Heart left ventricle (tissue), 16 donors: ENCODE results near the gene HIP1. TPM values are rescaled to one million over a fixed set of nuclear protein-coding genes. Genes with fewer than 3 reads are reported as not detected.
"Not testable (repeated sequence)": the region's sequence is repeated elsewhere in the genome, so short reads cannot be mapped to it uniquely, and the experiment has no call there.

ENCODE experiments used
- ATAC-seq, 4 donors: fragments of 200-7000 bp; cut with Tn5 transposase; one replicate each; pipeline ENCODE4 v1.9.1; 2020 to 2022; ENCODE audit warnings: moderate library complexity in 4 of 4, mild to moderate bottlenecking in 3 of 4, moderate number of reproducible peaks in 1 of 4
- DNase-seq, 5 donors: peaks; one replicate each; pipeline ENCODE4 v3.0.0-alpha.2; 2020
- H3K27ac ChIP-seq, 12 donors: fragments of 200-600 bp; sonication (generic) in 4 of 12; one replicate each; pipeline versions ENCODE4 v1.5.0 to v1.8.0; 2016 to 2022; ENCODE audit warnings: mild to moderate bottlenecking in 2 of 12
- H3K27me3 ChIP-seq, 9 donors: fragments of 200-600 bp; sonication (generic) in 2 of 9; one replicate each; pipeline versions ENCODE4 v1.5.1 to v1.8.0; 2016 to 2022; ENCODE audit warnings: mild to moderate bottlenecking in 3 of 9
- H3K36me3 ChIP-seq, 9 donors: fragments of 200-600 bp; sonication (generic) in 2 of 9; one replicate each; pipeline versions ENCODE4 v1.5.0 to v1.8.0; 2018 to 2022; ENCODE audit warnings: mild to moderate bottlenecking in 2 of 9
- H3K4me1 ChIP-seq, 12 donors: fragments of 200-600 bp; sonication (generic) in 4 of 12; one replicate each; pipeline versions ENCODE4 v1.5.0 to v1.8.0; 2016 to 2022; ENCODE audit warnings: mild to moderate bottlenecking in 3 of 12
- H3K4me3 ChIP-seq, 12 donors: fragments of 200-600 bp; sonication (generic) in 4 of 12; one replicate each; pipeline versions ENCODE4 v1.5.0 to v1.8.0; 2017 to 2022; ENCODE audit warnings: mild to moderate bottlenecking in 9 of 12, moderate library complexity in 4 of 12
- H3K9me3 ChIP-seq, 12 donors: fragments of 200-600 bp; sonication (generic) in 4 of 12; one replicate each; pipeline versions ENCODE4 v1.5.0 to v1.8.0; 2016 to 2022; ENCODE audit warnings: mild to moderate bottlenecking in 1 of 12
- CTCF ChIP-seq, 12 donors: fragments of 200-600 bp; sonication (generic) in 4 of 12; IDR thresholded peaks; one replicate each; pipeline versions ENCODE4 v1.5.0 to v1.8.0; 2018 to 2022; ENCODE audit warnings: antibody characterized with exemption in 12 of 12, mild to moderate bottlenecking in 5 of 12
- POLR2A ChIP-seq, 2 donors: fragments of 450-650 bp; IDR thresholded peaks; one replicate each; pipeline ENCODE4 v1.6.1; 2017; ENCODE audit warnings: antibody characterized with exemption in 2 of 2, mild to moderate bottlenecking in 2 of 2, moderate library complexity in 2 of 2
- WGBS, 4 donors: extraction: QIAGEN DNeasy Blood & Tissue Kit in 2 of 4; methylation state at CpG; one replicate each; pipeline versions ENCODE4 v1.1.5 to v1.1.7; 2013 to 2018; 5-methylcytosine and 5-hydroxymethylcytosine counted together
- intact Hi-C, 10 donors: fragments of 100-400 bp; cut with DNase I; formaldehyde crosslinking; loops; one replicate each; pipeline versions ENCODE4 v1.11.1 to v1.14.2; 2022
- polyA plus RNA-seq, 2 donors: library from polyadenylated mRNA; stranded (reverse); fragments of 200-250 nt; gene quantifications; one replicate each; pipeline ENCODE4 v1.2.3, GENCODE V29; 2013
- total RNA-seq, 9 donors: library from RNA; depleted of rRNA in 2 of 9; stranded (reverse); fragments of >200 nt in 2 of 9; fragmentation: NEBNext Ultra II Directional in 3 of 9; extraction: Animal tissue kit (Norgen Biotek cat#: 25700) in 3 of 9; gene quantifications; one replicate each; pipeline versions ENCODE4 v1.1.0 to v1.2.4, GENCODE V29; 2016 to 2023
- donor health status: ischemic (EF 13 %, LVEDD 7.1; RV severe dilation, severe dysfunction).
- donor health status: healthy with polysubstance abuse.
- donor health status: DM: no; HTN: yes; CAD: no.
- donor health status: DM: no; HTN: no; CAD: no.
- donor health status: ischemic (EF 25% LVEDD 6.9; RV normal size, moderate dysfunction).
- donor health status: ischemic (EF 25% LVEDD 5.7; RV mildly dilated, moderate dysfunction).
- donor health status: healthy.
- donor health status: DM: yes; HTN: yes; CAD: no.
- donor health status: ischemic (EF 35%, LVEDD 5.7; RV mildly dilated, moderate dysfunction).
- donor health status: nonischemic (EF 11% LVEDD 7.7; RV severe dilation, severe dysfunction).
- donor health status: DM: yes; HTN: yes; CAD: no.
- donor health status: PGD.
- donor health status: ischemic (EF 29% LVEDD 5.4; RV normal size, mild dysfunction).
- donor health status: nonischemic (EF 23%, LVEDD 6.1; RV moderate dilation, normal function).

The HIP1 gene
- total and polyA plus RNA-seq, 11 donors, result 5.9 to 36.4 (median 21.8) TPM

DNA sequence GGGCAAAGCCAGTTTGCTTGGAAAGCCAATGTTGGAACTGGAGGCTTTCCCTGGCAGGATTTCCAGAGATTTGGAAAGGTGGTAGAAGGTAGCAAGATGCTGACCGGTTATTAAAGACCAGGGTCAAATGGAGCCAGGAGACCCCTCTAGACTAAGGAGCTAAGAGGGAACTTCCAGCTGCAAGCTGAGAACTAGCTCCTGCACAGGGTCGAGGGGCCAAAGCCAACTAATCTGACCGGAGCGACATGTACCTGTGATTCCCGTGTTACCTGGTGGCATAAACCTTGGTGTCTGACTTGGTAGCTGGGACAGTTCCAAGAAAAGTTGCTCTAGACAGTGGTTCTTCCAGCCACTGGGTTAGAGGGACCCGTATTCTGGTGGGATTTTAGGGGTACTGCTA lies 204.8 kb downstream of the HIP1 start:
- WGBS, 4 donors, result 91 to 96% (median 94%) methylated on average over 6 of the region's 6 CpGs
- no peak for ATAC-seq
- intact Hi-C loops, result loop anchor here in 4 of 10 donors (5.0 to 10.0 kb wide), 3 partner anchors 71 to 231 kb away; no protein-coding TSS in a partner anchor
- peaks cover 0 to 37% (median 30%) of the 10 kb centered on the region in 9 donors for H3K36me3 ChIP-seq
- TF ChIP-seq CTCF (IDR thresholded peaks at IDR 0.05) (no peak), POLR2A (IDR thresholded peaks at IDR 0.05) (no peak)
- H3K9me3 ChIP-seq, result no peaks in the 10 kb centered on the region
- H3K27me3 ChIP-seq, result no peaks in the 10 kb centered on the region
- no peak overlapping the region for H3K4me3 ChIP-seq
- DNase-seq, result no peak
- peaks cover 0 to 8% (median 0%) of the 10 kb centered on the region in 12 donors for H3K4me1 ChIP-seq
- no peak overlapping the region for H3K27ac ChIP-seq

- Histone ChIP-seq H3K36me3 (peaks cover 0 to 26% (median 19%) of the 10 kb centered on the region in 9 donors), H3K9me3 (no peaks in the 10 kb centered on the region), H3K4me3 (no peak overlapping the region), H3K27me3 (no peaks in the 10 kb centered on the region), H3K27ac (no peak overlapping the region), H3K4me1 (peaks cover 0 to 14% (median 0%) of the 10 kb centered on the region in 12 donors)
- no peak for DNase-seq
- no peak for TF ChIP-seq POLR2A (IDR thresholded peaks at IDR 0.05)
- TF ChIP-seq CTCF (IDR thresholded peaks at IDR 0.05), result no peak
- ATAC-seq, result no peak
- 93 to 98% (median 98%) methylated on average over 4 of the region's 4 CpGs for WGBS, 4 donors
- intact Hi-C loops, result loop anchor here in 4 of 10 donors (5.0 to 10.0 kb wide), 3 partner anchors 72 to 232 kb away; no protein-coding TSS in a partner anchor
Measured at GRCh38 chr7:75532639-75533038, 206.1 kb downstream of the HIP1 start.

DNA sequence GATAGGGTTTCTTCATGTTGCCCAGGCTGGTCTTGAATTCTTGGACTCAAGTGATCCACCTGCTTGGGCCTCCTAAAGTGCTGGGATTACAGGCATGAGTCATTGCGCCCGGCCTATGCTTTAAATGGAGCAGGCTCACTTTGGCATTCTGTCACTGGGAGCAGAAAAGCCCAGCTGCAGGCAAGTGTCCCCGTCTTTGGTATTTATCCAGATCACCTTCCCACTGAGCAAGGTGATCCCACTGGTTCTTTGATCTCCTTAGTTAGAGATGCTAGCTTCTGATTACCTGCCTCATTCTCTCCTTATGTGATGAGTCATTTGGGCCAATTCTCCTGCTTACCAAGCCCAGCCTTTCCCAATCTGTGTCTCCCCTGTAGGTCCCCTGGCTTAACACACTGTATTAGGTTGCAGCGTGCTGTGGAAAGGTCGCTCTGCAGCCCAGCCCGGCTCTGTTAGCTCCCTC lies 207.4 kb downstream of the HIP1 start:
- Histone ChIP-seq H3K9me3 (no peaks in the 10 kb centered on the region), H3K4me1 (peaks cover 0 to 21% (median 7%) of the 10 kb centered on the region in 12 donors), H3K36me3 (peaks cover 0 to 14% (median 7%) of the 10 kb centered on the region in 9 donors), H3K4me3 (no peak overlapping the region), H3K27ac (no peak overlapping the region), H3K27me3 (no peaks in the 10 kb centered on the region)
- WGBS, 4 donors, result 49 to 66% (median 61%) methylated on average over 5 to 6 of the region's 6 CpGs
- TF ChIP-seq POLR2A (IDR thresholded peaks at IDR 0.05) (no peak), CTCF (IDR thresholded peaks at IDR 0.05) (no peak)
- ATAC-seq, result no peak
- DNase-seq, result no peak
- intact Hi-C loops, result loop anchor here in 4 of 10 donors (5.0 to 10.0 kb wide), 3 partner anchors 73 to 233 kb away; no protein-coding TSS in a partner anchor

DNA sequence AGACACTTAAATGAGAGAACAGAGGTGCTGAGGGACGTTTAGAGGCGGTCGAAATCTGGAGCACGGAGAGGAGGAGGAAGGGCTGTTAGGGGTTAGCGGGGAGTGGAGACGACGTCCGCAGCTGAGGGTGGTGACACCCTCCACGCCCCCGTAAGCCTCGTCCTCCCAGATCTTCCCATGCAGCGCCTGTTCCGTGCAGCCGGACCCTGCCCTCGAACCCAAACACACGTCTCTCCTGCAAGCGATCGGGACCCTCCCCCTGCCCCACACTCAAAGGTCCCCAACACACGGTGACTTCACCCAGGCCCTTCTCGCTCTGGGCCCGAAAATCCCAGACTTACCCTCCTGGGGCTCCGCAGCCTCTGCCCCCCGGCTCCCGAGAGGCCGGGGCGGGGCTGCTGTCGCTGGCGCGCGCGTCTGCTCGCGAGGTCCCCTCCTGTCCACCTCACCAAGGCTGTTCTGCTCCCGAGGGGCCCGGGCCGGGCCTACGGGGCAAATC lies 211.5 kb downstream of the HIP1 start:
- peak in 1 of 5 donors; percentile 26 for DNase-seq
- intact Hi-C loops, result loop anchor here in 1 of 10 donors (5.0 kb wide), 1 partner anchor 40 kb away; the partner anchor contains the start of gene POM121C
- Histone ChIP-seq H3K36me3 (peaks cover 0 to 40% (median 31%) of the 10 kb centered on the region in 9 donors), H3K27ac (peak overlapping the region; percentile 67 to 92 (median 88)), H3K4me1 (peaks cover 0 to 24% (median 11%) of the 10 kb centered on the region in 12 donors), H3K4me3 (peak overlapping the region; percentile 64 to 98 (median 88))
- H3K9me3 ChIP-seq, ATAC-seq, H3K27me3 ChIP-seq: not testable (repeated sequence)
- 0 to 2% (median 1%) methylated on average over 26 to 37 of the region's 37 CpGs for WGBS, 4 donors

DNA sequence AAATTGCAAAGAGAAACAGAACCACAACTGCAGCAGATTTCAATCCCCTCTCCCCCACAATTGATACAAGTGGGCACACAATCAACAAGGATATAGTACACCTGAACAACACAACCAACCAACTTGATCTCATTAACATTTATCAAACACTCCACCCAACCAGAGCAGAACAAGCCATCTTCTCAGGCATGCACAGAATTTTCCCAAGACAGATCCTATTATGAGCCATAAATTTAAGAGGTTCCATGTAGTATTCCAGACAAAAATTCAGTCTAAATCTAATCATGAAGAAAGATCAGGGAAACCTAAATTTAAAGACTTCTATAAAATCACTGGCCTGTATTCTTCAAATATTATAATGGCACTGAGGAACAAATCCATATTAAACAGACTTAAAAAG lies 217.0 kb downstream of the HIP1 start:
- Histone ChIP-seq H3K4me1 (peaks cover 0 to 11% (median 7%) of the 10 kb centered on the region in 12 donors), H3K36me3 (peaks cover 0 to 80% (median 50%) of the 10 kb centered on the region in 9 donors), H3K9me3 (peaks cover 0 to 18% (median 0%) of the 10 kb centered on the region in 12 donors)
- intact Hi-C loops, DNase-seq, ATAC-seq, H3K27me3 ChIP-seq, H3K27ac ChIP-seq, H3K4me3 ChIP-seq: not testable (repeated sequence)

DNA sequence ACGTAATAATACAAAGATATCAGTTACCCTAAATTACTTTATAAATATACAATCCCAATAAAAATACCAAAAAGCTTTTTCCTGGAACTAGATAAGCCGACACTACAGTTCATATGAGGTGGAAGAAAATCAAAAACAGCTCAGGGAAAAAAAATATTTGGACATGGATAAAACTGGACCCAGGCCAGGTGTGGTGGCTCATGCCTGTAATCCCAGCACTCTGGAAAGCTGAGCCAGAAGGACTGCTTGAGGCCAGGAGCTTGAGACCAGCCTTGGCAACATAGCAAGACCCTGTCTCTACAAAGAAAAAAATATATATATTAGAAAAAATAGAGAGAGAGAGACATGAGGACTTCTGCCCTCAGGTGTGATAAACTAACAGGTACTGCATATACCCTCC lies 219.9 kb downstream of the HIP1 start:
- H3K4me1 ChIP-seq, intact Hi-C loops, DNase-seq, H3K27ac ChIP-seq, H3K27me3 ChIP-seq, H3K4me3 ChIP-seq, ATAC-seq: not testable (repeated sequence)
- Histone ChIP-seq H3K36me3 (peaks cover 0 to 79% (median 50%) of the 10 kb centered on the region in 9 donors), H3K9me3 (peaks cover 0 to 18% (median 0%) of the 10 kb centered on the region in 12 donors)
- WGBS, 4 donors, result 59 to 65% (median 63%) methylated on average over 2 of the region's 2 CpGs

GRCh38 chr7:75509033-75509432 lies 229.7 kb downstream of the HIP1 start:
- intact Hi-C loops, H3K27ac ChIP-seq, DNase-seq, H3K9me3 ChIP-seq, H3K4me1 ChIP-seq, H3K4me3 ChIP-seq, H3K27me3 ChIP-seq, ATAC-seq: not testable (repeated sequence)
- WGBS, 4 donors, result 76 to 100% methylated on average over 2 of the region's 4 CpGs; no CpG with 5 or more reads in 2 of the 4 donors
- H3K36me3 ChIP-seq, result peaks cover 0 to 33% (median 15%) of the 10 kb centered on the region in 9 donors

GRCh38 chr7:75492020-75492419 lies 246.7 kb downstream of the HIP1 start, which contains the start of gene SPDYE5:
Gene SPDYE5, plus strand, starts transcription at chr7:75492320. Its CDS starts 1,728 bp downstream, at chr7:75494048.
- H3K36me3 ChIP-seq, DNase-seq, H3K27me3 ChIP-seq, ATAC-seq, H3K27ac ChIP-seq, H3K9me3 ChIP-seq, H3K4me1 ChIP-seq, intact Hi-C loops, H3K4me3 ChIP-seq: not testable (repeated sequence)
- WGBS, 4 donors, result 78 to 88% (median 87%) methylated on average over 5 to 6 of the region's 6 CpGs
